HG03521 (cell line): ENCODE data around the gene USHBP1.

Source experiments
- ATAC-seq: cut with Tn5 transposase; IDR thresholded peaks from one replicate; pipeline ENCODE4 v1.9.1; 2021; ENCODE audit warnings: mild to moderate bottlenecking, moderate library complexity; ENCODE audit not compliant: unreplicated experiment

The USHBP1 gene

GRCh38 chr19:17242431-17243208, 21.9 kb downstream of the USHBP1 start:
- ATAC-seq = no peak

GRCh38 chr19:17240826-17241399, 23.6 kb downstream of the USHBP1 start:
- ATAC-seq = no peak

- no peak for ATAC-seq
These were observed 24.3 kb downstream of the USHBP1 start for GRCh38 chr19:17240062-17240752.

- ATAC-seq = no peak
These were observed 26.5 kb downstream of the USHBP1 start for GRCh38 chr19:17237747-17238706.

GRCh38 chr19:17236811-17237543, 27.6 kb downstream of the USHBP1 start:
- ATAC-seq = no peak

- ATAC-seq = no peak
These were observed 28.4 kb downstream of the USHBP1 start for GRCh38 chr19:17235971-17236777.

GRCh38 chr19:17235300-17235970, 29.1 kb downstream of the USHBP1 start:
- ATAC-seq = no peak

GRCh38 chr19:17234911-17235299, 29.6 kb downstream of the USHBP1 start:
- ATAC-seq = no peak

- ATAC-seq = no peak
These were observed 32.3 kb downstream of the USHBP1 start for GRCh38 chr19:17232258-17232657.

- ATAC-seq = no peak
These were observed 34.7 kb downstream of the USHBP1 start for GRCh38 chr19:17229890-17230289.

- ATAC-seq = no peak
These were observed 36.7 kb downstream of the USHBP1 start for GRCh38 chr19:17227798-17228367.

- peak; percentile 93 for ATAC-seq
These were observed 38.3 kb downstream of the USHBP1 start, which contains the start of gene OCEL1 for GRCh38 chr19:17226002-17226933. TSS of gene OCEL1 (plus strand) at chr19:17226226. CDS start at chr19:17226248, 22 bp downstream.

GRCh38 chr19:17225053-17225452, 39.5 kb downstream of the USHBP1 start:
- no peak for ATAC-seq

- ATAC-seq = no peak
These were observed 44.3 kb downstream of the USHBP1 start for GRCh38 chr19:17220207-17220758.

GRCh38 chr19:17219286-17219685, 45.3 kb downstream of the USHBP1 start:
- no peak for ATAC-seq

GRCh38 chr19:17216058-17216670, 48.4 kb downstream of the USHBP1 start:
- ATAC-seq = no peak
